ENCODE measurements around the gene C14orf180. TPM values are rescaled to one million over a fixed set of nuclear protein-coding genes. Genes with fewer than 3 reads are reported as not detected.

Gene C14orf180
- total RNA-seq, 6 experiments from 2014 or later = 0.35 to 4.0 (median 1.9) TPM

DNA sequence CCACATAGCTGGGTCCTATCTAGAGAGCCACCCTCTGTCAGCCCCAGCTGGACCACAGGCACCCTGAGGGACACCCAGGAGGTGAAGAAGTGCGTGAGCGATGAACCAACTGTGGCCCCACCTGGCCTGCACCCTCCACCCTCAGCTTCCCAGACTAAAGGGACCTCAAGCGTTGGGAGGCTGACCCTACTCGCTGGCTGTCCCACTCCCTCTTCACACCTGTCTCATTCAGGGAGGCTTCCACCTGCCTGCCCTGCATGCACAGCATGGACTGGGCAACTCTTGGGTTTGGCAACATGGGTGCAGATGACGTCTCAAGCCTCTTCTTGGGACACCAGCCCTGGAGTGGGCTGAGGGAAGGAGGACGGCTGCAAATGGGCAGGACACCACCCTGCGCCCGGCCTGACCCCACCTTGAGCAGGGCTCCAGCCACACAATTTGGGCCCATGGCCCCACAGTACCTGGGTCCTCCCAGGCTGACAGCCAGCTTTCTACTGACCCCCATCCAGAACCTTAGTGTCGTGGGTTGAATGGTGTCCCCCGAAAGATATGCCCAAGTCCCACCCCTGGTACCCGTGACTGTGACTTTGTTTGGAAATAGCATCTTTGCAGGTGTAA lies 22.9 kb downstream of the C14orf180 start:
- Histone ChIP-seq H3K27ac (no peak overlapping the region), H3K36me3 (no peaks in the 10 kb centered on the region), H3K4me1 (no peaks in the 10 kb centered on the region), H3K9me3 (no peaks in the 10 kb centered on the region), H3K27me3 (peaks cover 0 to 8% of the 10 kb centered on the region in 2 donors), H3K4me3 (no peak overlapping the region)
- intact Hi-C loops (cut with DNase I) = no loop called here
- ATAC-seq = no peak
- 60% methylated on average over 2 of the region's 11 CpGs for WGBS (ENCODE audit: insufficient coverage, low coverage, low lambda C conversion rate, missing lambda C conversion rate)
- DNase-seq = peak in 1 of 3 donors; percentile 23
- no peak for TF ChIP-seq POLR2A (IDR thresholded peaks at IDR 0.05)
- no peak for TF ChIP-seq CTCF (IDR thresholded peaks at IDR 0.05)

GRCh38 chr14:104602933-104603325 lies 23.4 kb downstream of the C14orf180 start:
- intact Hi-C loops (cut with DNase I) = no loop called here
- Histone ChIP-seq H3K27me3 (peaks cover 0 to 8% of the 10 kb centered on the region in 2 donors), H3K36me3 (no peaks in the 10 kb centered on the region), H3K9me3 (no peaks in the 10 kb centered on the region), H3K27ac (no peak overlapping the region), H3K4me1 (no peaks in the 10 kb centered on the region), H3K4me3 (no peak overlapping the region)
- ATAC-seq = no peak
- TF ChIP-seq POLR2A (IDR thresholded peaks at IDR 0.05) = no peak
- no peak for TF ChIP-seq CTCF (IDR thresholded peaks at IDR 0.05)
- no peak for DNase-seq
- WGBS (ENCODE audit: insufficient coverage, low coverage, low lambda C conversion rate, missing lambda C conversion rate) = 36% methylated on average over 3 of the region's 7 CpGs

DNA sequence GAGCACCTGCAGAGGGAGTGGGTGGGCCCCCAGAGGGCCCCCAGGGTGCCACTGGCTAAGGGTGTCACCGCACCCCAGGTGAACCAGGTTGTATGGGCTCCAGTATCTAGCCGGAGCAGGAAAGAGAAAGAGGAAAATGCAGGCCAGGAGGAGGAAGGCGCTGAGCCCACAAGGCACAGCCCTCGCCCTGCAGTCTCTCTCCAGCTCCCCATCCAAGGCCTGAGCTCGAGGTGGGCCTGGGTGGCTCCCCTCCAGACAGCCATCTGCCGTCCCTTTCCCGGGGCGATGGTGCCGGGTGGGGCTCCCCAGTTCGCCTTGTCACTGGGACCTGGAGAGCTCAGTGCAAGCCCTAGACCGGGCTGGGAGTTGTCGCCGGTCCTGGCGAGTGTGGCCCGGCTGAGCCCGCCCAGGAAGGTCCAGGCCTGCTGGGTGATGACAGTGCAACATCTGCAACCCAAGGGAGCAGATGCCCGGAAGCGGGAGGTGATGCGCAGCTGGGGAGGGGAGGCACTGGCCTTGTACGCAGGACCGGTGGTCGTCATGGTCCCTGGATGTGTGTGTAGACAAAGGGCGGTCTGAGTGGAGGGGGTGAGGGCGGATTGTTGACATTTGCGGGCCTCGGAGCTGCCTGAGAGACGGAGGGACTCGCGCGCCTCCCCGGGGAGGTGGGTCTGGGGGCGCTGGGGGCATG lies 24.3 kb downstream of the C14orf180 start:
- 33% methylated on average over 14 of the region's 32 CpGs for WGBS (ENCODE audit: insufficient coverage, low coverage, low lambda C conversion rate, missing lambda C conversion rate)
- Histone ChIP-seq H3K27me3 (peaks cover 0 to 8% of the 10 kb centered on the region in 2 donors), H3K4me3 (no peak overlapping the region), H3K4me1 (no peaks in the 10 kb centered on the region), H3K36me3 (no peaks in the 10 kb centered on the region), H3K27ac (no peak overlapping the region), H3K9me3 (no peaks in the 10 kb centered on the region)
- DNase-seq (peak in 1 of 3 donors; percentile 38), ATAC-seq (no peak)
- intact Hi-C loops (cut with DNase I) = no loop called here
- TF ChIP-seq POLR2A (IDR thresholded peaks at IDR 0.05) (no peak), CTCF (IDR thresholded peaks at IDR 0.05) (no peak)

DNA sequence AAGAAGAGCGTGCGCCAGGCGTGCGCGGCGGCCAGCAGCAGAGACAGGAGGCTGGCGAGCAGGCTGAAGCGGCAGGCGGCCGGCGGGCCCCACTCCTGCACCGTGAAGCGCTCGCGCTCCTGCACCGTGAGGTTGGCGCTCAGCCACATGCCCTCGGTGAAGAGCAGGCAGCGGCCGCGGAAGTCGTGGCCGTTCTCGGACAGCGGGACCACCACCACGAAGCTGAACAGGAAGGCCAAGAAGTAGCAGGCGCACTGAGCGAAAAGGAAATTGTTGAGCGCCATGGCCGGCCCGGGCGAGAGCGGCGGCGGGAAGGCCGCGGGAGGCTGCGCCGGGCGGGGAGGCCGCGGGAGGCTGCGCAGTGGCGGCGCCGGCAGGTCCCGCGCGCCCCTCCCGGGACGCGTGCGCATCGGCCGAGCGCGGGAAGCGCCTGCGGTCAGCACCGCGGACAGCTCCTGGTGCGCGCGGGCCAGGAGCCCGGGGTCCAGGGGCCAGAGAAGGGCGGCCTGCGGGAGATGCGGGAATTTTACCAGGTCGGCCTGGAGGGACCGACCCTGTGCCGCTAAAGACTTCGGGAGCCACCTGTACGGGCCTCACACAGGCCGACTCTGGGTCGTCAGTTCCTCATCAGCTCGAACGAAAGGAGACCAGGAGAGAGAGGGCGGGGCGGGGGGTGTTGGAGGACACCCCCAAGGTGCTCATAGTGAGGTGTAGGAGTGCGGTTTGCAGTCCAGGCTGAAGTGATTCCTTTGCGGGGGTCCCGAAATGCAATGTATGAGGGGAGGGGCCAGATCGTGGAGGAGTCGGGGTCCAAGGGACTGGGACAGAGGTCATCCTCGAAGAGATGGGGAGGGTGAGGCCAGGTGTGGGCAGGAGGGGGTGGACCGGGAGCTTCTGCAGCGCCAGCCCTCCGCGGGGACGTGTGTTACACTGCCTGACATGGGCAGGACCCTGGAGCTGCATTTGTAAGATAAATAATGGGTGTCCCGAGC lies 25.2 kb downstream of the C14orf180 start, which contains the start of gene TMEM179:
Gene TMEM179 (minus strand): TSS at position 315 of the 992 bp plus-strand sequence. CDS start 31 bp downstream, at position 284.
- no peaks in the 10 kb centered on the region for H3K4me1 ChIP-seq
- H3K27ac ChIP-seq = no peak within 1 kb of the TSS
- H3K27me3 ChIP-seq = peaks cover 0 to 8% of the 10 kb centered on the region in 2 donors
- ATAC-seq (peak; percentile 45 to 68 (median 56)), DNase-seq (peak in 1 of 3 donors; percentile 51)
- 20% methylated on average over 11 of the region's 91 CpGs for WGBS (ENCODE audit: insufficient coverage, low coverage, low lambda C conversion rate, missing lambda C conversion rate)
- H3K4me3 ChIP-seq = no peak within 1 kb of the TSS
- H3K36me3 ChIP-seq = no peaks in the 10 kb centered on the region
- intact Hi-C loops (cut with DNase I) = no loop called here
- no peaks in the 10 kb centered on the region for H3K9me3 ChIP-seq
- TF ChIP-seq POLR2A (IDR thresholded peaks at IDR 0.05) (no peak), CTCF (IDR thresholded peaks at IDR 0.05) (no peak)

Measured in right lobe of liver (tissue), 6 donors.